ENCODE measurements around the gene ARMC8.

Gene ARMC8

DNA sequence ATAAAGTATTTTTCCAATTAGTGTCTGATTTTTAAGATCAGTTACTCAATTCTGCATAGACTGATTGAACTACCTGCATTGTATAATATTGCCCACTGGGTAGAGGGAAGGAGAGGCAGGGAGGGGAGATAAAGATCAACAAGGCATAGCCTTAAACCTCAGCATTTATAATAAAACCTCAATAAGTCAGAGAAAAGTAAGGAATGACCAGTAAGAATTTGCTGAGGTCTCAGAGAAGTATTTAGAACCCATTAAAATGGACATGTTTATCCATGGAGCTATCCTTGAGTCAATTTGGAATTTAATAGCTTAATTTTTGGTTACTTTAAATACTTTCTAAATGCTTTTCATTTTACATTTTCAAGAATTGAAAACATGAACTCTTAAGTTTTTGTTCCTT, 62.5 kb downstream of the ARMC8 start:
- no peak for DNase-seq

DNA sequence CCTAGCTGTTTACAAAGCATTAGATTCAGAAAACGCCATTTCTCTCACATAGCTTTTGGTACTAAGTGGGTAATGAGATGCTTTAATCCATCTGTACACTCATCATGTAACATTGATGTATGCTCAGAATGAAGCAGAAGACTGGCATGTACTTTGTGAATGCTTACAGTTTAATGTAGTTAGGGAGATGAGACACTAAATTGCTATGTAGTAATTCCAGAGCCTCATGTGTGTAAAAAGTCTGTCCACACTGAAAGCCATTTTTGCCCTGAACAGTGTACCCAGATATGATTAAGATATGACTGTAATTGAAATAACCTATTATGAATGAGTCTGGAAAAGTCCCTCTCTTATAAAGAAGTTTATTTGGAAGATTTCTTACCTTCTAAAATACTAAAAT, 66.5 kb downstream of the ARMC8 start:
- DNase-seq: no peak

DNA sequence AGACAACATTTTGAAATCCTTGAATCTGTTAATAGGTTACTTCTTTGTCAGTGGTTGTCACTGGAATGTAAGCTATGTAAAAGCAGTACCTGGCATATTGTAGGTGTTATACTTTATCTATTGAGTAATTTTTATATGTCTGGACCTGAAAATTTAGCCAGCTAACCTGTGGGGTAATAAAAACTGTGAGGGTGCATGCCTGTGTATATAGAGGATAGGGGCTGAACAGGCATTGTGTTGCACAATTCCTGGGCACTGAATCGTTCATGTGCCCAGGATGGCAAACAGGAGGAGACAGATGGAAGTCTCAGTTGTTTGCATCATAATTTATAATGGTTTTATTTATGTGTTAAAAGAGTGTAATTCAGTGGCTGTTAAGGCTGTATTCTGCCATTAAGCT, 67.1 kb downstream of the ARMC8 start:
- DNase-seq: no peak

DNA sequence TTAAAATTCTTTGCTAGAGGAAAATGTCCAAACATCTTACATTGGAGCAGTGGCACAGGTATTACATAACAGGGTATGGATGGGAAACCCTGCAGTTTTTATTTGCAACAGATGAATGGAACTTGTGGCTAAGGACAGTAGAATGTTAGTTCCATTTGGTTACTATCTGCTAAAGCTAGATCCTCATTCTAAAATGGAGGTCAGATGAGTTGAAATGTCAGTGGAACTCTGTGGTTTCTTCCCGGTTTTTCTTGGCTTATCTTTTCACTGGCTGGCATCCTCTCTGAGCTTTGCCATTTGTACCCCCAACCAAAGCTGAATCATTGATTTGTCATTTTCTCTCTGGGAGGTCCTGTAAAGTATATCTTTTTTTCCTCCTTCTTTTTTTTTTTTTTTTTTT, 68.9 kb downstream of the ARMC8 start:
- no peak for DNase-seq

DNA sequence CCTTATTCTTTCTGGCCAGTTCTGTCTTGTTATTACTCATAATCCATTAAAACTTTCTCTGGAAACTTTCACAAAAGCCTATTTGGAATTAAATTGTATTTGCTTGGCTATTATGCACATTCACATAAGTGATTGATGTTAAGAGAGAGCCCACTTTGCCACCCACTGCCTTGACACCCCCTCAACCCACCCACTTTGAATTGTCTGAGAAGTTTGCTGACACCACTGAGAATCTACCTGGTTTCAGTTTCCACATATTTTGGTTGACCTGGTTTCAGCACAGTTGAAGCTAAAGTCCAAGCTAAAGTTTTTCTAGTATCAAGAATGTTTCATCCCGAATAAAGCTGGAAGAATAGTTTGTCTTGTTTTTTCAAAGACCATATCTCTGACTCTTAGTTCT, 70.9 kb downstream of the ARMC8 start:
- DNase-seq: no peak

DNA sequence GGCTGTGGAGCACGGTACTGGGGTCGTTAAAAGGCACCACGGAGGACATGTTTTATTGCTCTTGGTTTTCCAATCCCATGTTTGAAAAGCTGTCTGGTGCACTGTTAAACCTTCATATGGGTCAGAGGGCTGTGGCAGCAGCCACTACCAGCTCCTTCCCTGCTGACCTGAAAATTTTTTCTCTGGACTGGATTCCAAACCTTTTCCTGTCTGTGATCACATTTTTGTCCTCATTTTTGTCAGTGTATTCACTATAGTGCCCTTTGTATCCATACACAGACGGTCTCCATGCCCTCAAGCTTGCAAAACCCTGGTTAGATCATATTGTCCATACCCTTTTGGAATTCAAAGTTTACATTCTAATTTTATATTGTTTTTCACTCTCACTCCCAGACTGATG, 72.0 kb downstream of the ARMC8 start:
- DNase-seq: no peak

DNA sequence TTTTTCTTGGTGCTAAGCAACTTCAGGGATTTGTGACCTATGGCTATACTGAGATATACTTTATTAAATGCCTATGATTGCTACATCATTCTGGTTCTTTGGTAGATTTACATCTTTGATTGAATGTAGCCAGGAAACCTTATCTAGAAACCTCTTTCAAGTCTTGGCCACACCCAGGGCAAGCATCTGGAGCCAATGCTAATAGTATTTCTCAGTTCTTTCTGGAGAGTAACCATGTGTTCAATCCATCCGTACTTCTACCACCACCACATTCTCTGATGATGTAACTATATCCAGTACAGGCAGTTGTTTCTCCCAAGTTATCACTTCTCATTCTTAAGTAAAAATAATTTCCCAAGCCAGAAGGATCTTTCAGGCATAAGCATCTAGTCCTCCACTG, 73.5 kb downstream of the ARMC8 start:
- no peak for DNase-seq

DNA sequence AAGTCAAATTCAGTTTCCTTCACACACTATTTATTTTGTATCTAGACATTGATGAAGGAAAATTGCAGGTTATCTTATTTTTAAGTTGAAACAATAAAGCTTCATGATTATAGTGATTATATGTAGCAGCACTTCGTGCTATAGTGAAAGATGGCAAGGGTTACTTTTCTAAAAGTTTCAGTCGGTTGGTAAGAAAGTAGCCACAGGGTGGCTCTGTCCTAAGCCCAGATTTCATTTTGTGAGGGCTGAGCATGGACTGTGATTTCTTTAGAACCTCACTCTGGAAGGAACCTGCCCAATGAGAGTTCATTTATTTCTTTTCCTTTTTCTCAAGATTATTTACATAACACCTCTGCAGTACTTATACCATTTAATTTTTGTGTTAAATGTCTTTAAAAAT, 76.0 kb downstream of the ARMC8 start:
- DNase-seq: no peak

DNA sequence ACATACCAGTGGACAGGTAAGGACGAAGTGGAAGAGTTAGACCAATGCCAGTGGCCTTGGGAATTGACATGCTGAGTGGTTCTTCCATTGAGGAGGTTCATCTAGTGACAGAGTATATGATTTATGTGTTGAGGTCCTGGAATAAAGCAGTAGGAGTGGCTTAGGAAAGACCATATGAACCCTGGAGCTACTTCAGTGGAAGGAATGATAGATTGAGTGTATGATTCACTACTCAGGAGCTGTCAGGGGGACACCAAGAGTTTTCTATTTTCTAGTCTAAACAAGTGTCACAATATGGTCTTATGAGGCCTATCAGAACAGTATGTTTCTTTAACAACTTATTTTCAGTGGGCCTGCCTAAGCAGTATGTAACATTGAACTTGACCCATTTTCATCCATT, 78.6 kb downstream of the ARMC8 start:
- no peak for DNase-seq

DNA sequence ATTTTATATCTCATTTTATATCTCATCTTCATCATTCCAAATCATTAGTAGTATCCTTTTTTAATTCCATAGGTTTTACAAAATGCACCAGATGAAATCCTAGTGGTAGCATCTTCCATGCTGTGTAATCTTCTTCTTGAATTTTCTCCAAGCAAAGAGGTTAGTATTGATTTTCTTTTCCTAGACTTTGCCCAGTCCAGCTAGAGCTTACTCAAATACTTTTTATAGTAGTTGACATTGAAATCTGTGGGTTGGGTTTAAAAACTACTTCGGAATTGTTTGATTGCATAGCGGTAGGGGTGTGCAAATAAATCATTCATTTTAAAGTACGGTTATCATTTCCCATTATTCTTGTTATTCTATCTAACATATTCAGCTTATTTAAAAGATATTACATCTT, 80.0 kb downstream of the ARMC8 start:
- DNase-seq: no peak

DNA sequence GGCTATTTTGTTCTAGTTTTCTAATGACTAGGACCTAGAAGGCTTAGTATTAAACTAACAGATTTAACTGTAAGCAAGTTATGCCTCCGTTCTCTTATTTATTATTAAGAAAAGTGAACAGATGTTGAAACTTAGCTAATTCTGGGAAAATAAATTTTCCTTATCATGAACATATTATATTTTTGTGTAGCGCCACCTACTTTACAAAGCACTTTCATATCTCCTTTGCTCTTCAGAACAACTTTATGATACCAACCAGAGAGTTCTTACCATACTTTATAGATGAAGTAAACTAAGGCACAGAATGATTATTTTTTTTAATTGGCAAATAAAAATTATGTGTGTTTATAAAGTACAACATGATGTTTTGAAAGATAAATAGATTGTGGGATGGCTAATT, 83.1 kb downstream of the ARMC8 start:
- no peak for DNase-seq

DNA sequence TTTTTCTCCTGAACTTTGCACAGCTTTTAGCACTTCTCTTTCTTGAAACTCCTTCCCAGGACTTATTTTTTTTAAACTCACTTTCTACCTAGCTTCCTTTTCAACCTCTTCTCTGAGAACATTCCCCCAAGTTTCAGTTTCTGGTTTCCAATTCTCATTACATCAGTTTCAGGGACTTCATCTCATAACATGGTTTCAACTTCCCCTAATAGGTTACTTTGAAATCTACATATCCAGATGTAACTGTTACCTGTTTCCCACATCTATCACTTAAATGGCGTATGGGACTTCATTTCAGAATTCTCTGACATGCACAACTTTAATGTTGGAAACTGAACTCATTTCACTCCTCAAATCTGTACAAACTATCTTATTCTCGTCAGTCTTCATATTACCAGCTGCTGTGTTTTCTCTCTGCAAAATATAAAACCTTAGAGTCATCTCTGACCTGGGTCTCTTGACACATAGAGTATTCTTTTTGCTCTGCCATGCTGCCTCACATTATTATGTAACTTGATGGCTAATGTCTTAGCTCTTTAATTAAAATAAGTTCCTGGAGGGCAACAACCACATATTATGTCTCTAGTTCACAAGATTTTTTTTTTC, 84.2 kb downstream of the ARMC8 start:
- DNase-seq: peak; percentile 7 to 47 (median 15)

DNA sequence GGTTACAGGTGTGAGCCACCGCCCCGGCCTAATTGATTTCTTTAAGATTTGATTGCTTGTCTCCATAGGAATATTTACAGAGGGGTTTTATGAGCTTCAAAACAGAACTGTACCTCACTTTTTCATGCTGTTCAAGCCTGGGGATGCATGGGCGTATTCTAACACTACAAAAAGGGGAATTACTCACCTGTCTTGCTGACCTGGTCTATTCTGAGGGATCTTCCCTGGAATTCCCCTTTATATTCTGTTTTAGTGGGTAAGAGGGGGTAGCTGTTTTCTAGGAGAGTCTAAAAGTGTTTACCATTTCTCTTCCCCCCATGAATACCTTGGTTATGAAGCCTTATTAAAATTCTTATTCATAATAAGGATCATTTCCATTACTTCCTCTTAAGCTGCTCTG, 94.5 kb downstream of the ARMC8 start:
- no peak for DNase-seq

DNA sequence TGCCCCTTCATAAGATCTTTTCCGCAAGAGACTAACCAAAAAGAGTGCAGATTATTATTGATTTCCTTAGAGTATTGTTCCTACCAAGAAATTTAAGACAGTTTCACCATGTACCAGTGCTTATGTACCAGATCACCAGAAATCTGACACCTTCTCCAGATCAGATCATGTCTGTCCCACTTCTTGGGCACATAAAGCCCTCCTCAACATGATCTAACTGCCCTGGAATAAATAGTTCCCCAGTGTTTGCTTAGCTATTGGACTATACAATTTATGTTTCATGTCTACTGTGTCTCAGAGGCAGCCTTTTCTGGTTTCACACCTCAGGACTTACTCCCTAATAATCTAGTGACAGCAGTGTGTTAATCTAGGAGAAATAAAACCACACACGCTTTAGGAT, 95.7 kb downstream of the ARMC8 start:
- DNase-seq: no peak

DNA sequence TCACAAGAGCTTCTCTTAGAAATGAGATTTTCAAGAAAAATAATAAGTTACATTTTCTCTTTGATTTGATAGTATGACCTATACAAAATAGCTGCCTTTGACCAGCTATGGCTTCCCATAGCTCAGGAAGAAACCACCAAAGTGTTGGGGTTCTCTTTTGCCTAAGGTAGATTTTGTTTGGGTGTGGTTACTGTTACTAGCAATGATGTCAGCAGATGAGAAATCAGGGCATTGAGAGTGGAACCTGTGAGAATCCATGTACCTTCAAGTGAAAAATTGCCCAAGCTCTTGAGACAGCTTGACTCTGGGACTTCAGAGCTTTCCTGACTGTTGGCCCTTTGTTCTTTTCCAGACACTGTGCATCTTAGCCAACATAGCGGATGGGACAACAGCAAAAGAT, 97.0 kb downstream of the ARMC8 start:
- DNase-seq: no peak

DNA sequence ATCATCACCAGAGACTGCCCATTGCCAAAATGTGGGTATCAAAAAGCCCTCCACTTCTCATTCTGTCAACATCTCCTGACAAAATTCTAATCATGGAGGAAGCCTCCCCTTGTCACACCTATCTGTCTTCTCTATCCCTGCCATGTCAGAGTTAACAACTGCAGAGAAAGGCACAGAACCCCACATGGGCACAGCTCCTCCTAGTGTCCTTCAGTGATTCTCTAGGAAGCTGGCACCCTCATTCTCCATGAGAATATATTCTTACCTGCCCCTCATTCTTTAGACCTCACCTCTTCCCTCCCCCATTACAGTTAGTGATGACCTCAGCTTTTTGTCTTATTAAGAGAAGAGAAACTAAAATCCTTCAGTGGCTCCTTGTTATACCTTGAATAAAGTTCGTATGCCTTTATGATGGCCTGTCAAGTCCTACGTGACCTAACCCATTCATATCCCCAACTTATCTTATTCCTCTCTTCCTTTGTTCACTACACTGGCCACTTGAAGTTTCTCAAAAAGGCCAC, 97.9 kb downstream of the ARMC8 start:
- no peak for DNase-seq

DNA sequence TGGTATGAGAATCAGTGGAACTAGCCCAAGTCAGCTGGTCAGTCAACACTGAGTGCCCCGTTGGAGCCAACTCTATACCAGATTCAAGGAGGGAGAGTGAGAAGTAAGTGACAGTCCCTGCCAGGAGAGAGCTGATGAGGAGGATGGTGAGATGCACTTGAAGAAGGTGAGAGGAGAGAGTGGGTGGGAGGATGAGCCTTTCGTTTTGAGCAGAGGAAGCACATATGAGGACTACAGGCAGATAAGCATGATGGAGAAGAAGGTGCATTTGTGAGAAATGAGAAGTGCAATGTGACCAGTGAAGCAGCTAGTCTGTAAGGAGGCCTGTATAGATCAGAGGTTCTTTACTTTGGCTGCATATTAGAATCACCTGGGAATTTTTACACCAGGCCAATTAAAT, 102.2 kb downstream of the ARMC8 start:
- no peak for DNase-seq

DNA sequence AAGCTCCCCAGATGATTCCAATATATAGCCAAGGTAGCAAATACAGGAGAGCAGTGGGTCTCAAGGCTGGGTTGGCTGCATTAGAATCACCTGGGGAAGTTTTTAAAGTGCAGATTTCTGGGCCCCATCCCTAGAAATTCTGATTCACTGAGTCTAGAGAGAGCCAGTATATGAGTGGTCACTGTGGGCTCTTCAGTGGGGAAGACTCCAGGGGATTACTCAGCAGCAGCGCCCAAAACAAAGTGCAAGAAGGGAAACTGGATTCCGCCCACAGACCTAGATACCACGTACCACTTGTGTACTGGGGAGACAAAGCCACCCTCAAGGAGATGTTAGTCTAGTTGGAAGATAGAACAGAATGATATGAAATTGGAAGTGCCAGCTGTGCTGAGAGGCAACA, 102.6 kb downstream of the ARMC8 start:
- DNase-seq: peak in 1 of 3 donors; percentile 3

DNA sequence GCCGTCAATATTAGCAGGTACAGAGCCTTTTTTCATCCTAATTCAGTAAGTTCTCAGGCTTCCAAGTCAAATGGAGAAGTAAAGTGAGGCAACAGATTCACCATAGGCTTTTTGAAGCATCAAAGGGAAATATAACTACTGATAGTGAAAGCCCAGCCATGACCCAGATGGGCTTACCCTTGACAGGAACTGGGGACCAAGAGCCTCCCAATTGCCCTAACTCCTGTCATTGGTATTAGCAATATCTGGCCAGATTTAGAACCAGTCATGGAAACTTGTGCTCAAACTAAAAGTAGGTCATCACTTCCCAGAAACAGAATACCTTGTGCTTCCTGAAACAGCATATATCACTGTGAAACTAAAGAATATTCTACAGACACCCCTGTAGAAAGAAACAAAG, 109.5 kb downstream of the ARMC8 start:
- DNase-seq: no peak

DNA sequence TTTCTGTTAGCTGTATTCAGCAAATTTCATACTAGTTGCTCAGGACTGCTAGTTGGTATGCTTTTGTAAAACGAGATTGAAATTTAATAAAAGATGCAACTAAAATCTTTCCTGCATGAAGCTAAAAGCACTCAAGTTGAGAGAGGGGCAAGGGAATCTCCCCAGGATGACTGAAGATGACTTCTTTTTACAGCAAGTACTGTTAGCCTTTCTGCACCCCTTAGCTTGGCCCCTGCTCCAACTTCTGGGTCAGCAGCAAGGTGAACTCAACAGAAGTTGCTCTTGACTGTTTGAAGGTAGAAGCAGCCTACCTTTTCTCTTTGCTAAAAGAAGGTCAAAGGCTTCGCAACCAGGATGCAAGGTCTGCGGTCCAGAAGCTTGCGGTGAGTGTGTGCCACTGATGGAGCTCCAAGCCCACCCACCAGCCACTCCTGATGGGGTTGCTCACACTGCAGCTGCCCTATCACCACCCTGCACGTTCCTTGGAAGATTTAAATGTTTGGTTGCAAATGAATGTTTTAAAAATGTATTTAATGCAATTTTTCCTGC, 110.0 kb downstream of the ARMC8 start:
- no peak for DNase-seq

DNA sequence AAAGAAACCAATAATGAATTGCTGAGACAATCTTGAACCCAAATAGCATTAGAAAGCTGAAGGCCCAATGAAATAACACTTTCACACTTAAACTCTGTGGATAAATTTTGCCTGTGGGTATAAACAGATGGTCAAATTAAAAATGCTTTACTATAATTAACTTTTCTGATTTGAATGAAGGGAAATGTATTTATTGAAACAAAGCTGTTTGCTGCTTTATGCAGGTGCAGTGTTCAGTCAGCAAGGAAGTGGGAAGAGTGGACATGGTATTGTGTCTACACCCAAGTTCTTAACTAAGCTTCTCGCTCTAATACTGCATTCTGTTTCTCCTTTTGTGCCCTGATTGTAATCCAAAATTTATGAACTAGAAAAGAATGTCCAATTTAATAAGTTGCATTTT, 110.8 kb downstream of the ARMC8 start:
- DNase-seq: no peak

DNA sequence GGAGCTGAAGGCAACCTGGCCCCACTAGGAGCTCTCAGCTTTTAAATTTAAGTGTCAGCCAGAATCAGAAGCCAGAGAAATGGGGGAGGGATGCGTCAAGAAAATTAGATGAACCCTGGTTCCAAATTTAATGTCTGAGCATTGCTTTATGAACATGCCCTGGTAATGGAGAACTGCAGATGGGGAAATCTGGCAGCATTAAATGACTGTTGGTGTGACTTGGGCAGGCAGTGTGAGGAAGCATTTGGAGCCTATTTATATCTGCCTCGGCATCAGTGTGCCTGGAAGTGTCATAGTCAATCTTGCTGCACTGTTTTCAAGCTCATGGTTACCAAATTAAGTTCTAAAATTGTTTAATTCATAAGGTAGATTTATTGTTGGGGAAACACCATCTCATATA, 113.5 kb downstream of the ARMC8 start:
- DNase-seq: no peak

DNA sequence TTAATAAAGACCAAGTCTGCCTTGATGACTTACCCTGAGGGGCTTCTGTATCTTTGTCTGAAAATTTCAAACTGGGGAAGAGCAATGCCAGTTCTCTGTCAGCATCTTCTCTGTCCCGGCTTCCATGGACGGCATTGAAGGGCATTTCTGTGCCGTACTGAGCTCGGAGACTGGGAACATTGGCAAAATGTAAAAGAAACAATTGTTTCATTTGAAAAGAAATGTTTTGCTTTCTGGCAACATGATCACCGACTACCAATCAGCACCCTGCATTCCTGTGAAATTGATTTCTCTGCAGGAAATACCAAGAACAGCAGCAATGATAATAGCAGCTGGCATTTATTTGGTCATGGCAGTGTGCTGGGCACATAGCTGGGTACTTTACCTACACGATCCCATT, 116.4 kb downstream of the ARMC8 start:
- DNase-seq: no peak

DNA sequence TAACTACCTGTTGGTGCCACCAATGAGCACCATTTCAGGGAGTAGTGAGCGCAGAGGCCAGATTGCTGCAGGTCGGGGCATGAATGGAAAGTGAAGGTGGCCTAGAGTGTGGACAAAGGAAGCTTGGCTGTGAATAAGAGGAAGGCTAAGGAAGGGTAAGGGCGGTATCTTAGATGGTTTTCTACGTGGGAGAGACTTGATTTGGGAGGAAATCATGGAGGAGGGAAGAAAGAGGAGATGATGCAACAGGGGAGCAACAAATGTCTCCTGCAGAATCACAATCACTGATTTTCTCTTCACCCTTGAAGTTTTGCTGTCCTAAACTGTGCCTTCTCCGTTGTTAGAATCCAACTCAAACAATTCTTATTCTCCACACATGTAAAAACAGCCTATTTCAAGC, 120.8 kb downstream of the ARMC8 start:
- no peak for DNase-seq

DNA sequence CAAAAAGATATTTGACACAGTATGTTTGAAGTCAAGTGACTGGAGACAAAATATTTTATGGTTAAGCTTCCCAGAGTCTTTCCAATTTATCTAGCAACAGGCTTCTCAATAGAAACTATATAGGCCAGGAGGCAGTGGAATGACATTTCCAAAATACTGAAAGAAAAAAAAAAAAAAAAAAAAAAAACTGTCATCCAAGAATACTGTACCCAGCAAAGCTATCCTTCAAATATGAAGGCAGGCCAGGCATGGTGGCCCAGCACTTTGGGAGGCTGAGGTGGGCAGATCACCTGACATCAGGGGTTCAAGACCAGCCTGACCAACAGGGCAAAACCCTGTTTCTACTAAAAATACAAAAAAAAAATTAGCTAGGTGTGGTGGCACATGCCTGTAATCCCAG, 121.7 kb downstream of the ARMC8 start:
- no peak for DNase-seq
